GM12878 (cell line): Measurements from ENCODE around the gene ATP10D. TPM values are rescaled to one million over a fixed set of nuclear protein-coding genes. Genes with fewer than 3 reads are reported as not detected.

Source experiments
- ATAC-seq: fragments of 200-7000 bp; cut with Tn5 transposase; 3 replicates; pipeline ENCODE4 v1.9.1; 2020; ENCODE audit warnings: mild to moderate bottlenecking, moderate library complexity
- BruUV-seq: library from RNA; stranded (reverse); fragments of 400-500 nt; replicated peaks from 2 replicates; lab custom pipeline; 2021; lab: Mats Ljungman, UMichigan
- CTCF ChIA-PET: fragments of 300-600 bp; sonication (Branson Sonifier 250); formaldehyde crosslinking; extraction: SDS; loops from one replicate; lab custom pipeline; 2021; ENCODE audit warnings: inconsistent platforms; lab: Yijun Ruan, JAX
- POLR2A ChIA-PET: fragments of 350-600 bp; formaldehyde crosslinking; extraction: SDS; loops from one replicate; lab custom pipeline; 2021; ENCODE audit warnings: inconsistent platforms; lab: Charles Lee
- RAD21 ChIA-PET: fragments of 300-600 bp; sonication (Branson Sonifier 250); formaldehyde crosslinking; loops from one replicate; lab custom pipeline; 2023; ENCODE audit warnings: antibody characterized with exemption; ENCODE audit not compliant: unreplicated experiment; lab: Charles Lee
- SMC1A ChIA-PET: fragments of 300-600 bp; sonication (Branson Sonifier 250); formaldehyde crosslinking; loops from one replicate; lab custom pipeline; 2023; ENCODE audit not compliant: unreplicated experiment, uncharacterized antibody; lab: Charles Lee
- DNase-seq: peaks from one replicate; pipeline ENCODE4 v3.0.0-alpha.2; 2011; ENCODE audit warnings: low read depth, low spot score
- FAIRE-seq: peaks from 3 replicates; lab custom pipeline; 2011; peaks lifted over from hg19 to GRCh38; lab: Jason Lieb, UNC
- H2AFZ ChIP-seq: 2 replicates; pipeline ENCODE4 v1.6.0; 2011; ENCODE audit warnings: low read depth, low read length, control low read depth; ENCODE audit not compliant: control insufficient read depth
- H3K27ac ChIP-seq: 2 replicates; pipeline ENCODE4 v1.5.1; 2011; ENCODE audit warnings: control low read depth; ENCODE audit not compliant: control insufficient read depth, insufficient read depth
- H3K27me3 ChIP-seq, 2 experiments: replicated peaks in 1 of 2; 2 replicates each; pipeline versions ENCODE4 v1.6.0 to v1.6.1; 2011; ENCODE audit warnings: low read length in 1 of 2; ENCODE audit not compliant: control insufficient read depth in 2 of 2, insufficient read depth in 2 of 2
- H3K36me3 ChIP-seq, 2 experiments: 2 replicates each; pipeline ENCODE4 v1.5.1; 2011; ENCODE audit warnings: low read length in 1 of 2; ENCODE audit not compliant: control insufficient read depth in 2 of 2, insufficient read depth in 2 of 2
- H3K4me1 ChIP-seq: 2 replicates; pipeline ENCODE4 v1.6.1; 2011; ENCODE audit warnings: mild to moderate bottlenecking, low read length, moderate library complexity, mixed read lengths; ENCODE audit not compliant: control insufficient read depth, insufficient read depth
- H3K4me2 ChIP-seq: 2 replicates; pipeline ENCODE4 v1.6.0; 2011; ENCODE audit warnings: control low read depth; ENCODE audit not compliant: control insufficient read depth, insufficient read depth
- H3K4me3 ChIP-seq: fragments of 200-600 bp; sonication (generic); 2 replicates; pipeline ENCODE4 v1.5.1; 2016
- H3K79me2 ChIP-seq: 2 replicates; pipeline ENCODE4 v1.6.0; 2011; ENCODE audit warnings: low read length; ENCODE audit not compliant: control insufficient read depth, insufficient read depth
- H3K9ac ChIP-seq: 2 replicates; pipeline ENCODE4 v1.8.0; 2011; ENCODE audit warnings: low read length, control low read depth, mixed read lengths; ENCODE audit not compliant: control insufficient read depth, insufficient read depth
- H3K9me3 ChIP-seq: replicated peaks from 3 replicates; pipeline ENCODE4 v1.5.1; 2011; ENCODE audit warnings: mild to moderate bottlenecking, low read length; ENCODE audit not compliant: control insufficient read depth, insufficient read depth
- H4K20me1 ChIP-seq: 2 replicates; pipeline ENCODE4 v1.6.0; 2011; ENCODE audit not compliant: control insufficient read depth, insufficient read depth
- ASH2L ChIP-seq: fragments of 300-600, 200-600 bp; sonication (generic); IDR thresholded peaks from 2 replicates; pipeline ENCODE4 v1.6.1; 2017; ENCODE audit warnings: low read depth, mild to moderate bottlenecking, borderline replicate concordance
- BCL11A ChIP-seq: IDR thresholded peaks from 2 replicates; pipeline ENCODE4 v1.6.1; 2011; ENCODE audit warnings: low read depth, low read length
- BHLHE40 ChIP-seq, 2 experiments: fragments of 450-650 bp in 1 of 2; IDR thresholded peaks; 2 replicates each; pipeline ENCODE4 v1.6.1; 2011 to 2017; ENCODE audit warnings: low read depth in 2 of 2, borderline replicate concordance in 1 of 2, improper control_type of control experiment in 1 of 2, low read length in 1 of 2, mild to moderate bottlenecking in 1 of 2
- BMI1 ChIP-seq: fragments of 450-650 bp; IDR thresholded peaks from 2 replicates; pipeline ENCODE4 v1.6.1; 2016; ENCODE audit warnings: mild to moderate bottlenecking, moderate library complexity, borderline replicate concordance
- CHD1 ChIP-seq: IDR thresholded peaks from 2 replicates; pipeline ENCODE4 v1.6.1; 2012; ENCODE audit warnings: low read depth, low read length, improper control_type of control experiment
- CREM ChIP-seq: IDR thresholded peaks from 2 replicates; pipeline ENCODE4 v1.6.1; 2014; ENCODE audit warnings: antibody characterized with exemption, low read depth
- ETV6 ChIP-seq, 2 experiments: fragments of 450-650 bp in 1 of 2; IDR thresholded peaks in 1 of 2; conservative IDR thresholded peaks in 1 of 2; 2 replicates each; pipeline ENCODE4 v1.6.1; 2014; ENCODE audit warnings: antibody characterized with exemption in 1 of 2, borderline replicate concordance in 1 of 2, low read depth in 1 of 2, mild to moderate bottlenecking in 1 of 2, moderate library complexity in 1 of 2
- LARP7 ChIP-seq: fragments of 450-650 bp; IDR thresholded peaks from 2 replicates; pipeline ENCODE4 v1.6.1; 2017; ENCODE audit warnings: mild to moderate bottlenecking
- NR2C1 ChIP-seq: fragments of 450-650 bp; IDR thresholded peaks from 2 replicates; pipeline ENCODE4 v1.6.1; 2017; ENCODE audit warnings: antibody characterized with exemption, mild to moderate bottlenecking, moderate library complexity
- RUNX3 ChIP-seq: IDR thresholded peaks from 2 replicates; pipeline ENCODE4 v1.6.1; 2012; ENCODE audit warnings: low read length, inconsistent platforms
- SMAD1 ChIP-seq: fragments of 450-650 bp; IDR thresholded peaks from 2 replicates; pipeline ENCODE4 v1.6.1; 2018; ENCODE audit warnings: mild to moderate bottlenecking, low read depth; ENCODE audit not compliant: partially characterized antibody
- SMAD5 ChIP-seq: IDR thresholded peaks from 2 replicates; pipeline ENCODE4 v1.6.1; 2016; ENCODE audit warnings: antibody characterized with exemption, low read depth
- SREBF1 ChIP-seq: IDR thresholded peaks from 2 replicates; pipeline ENCODE4 v1.6.1; 2012; ENCODE audit warnings: mild to moderate bottlenecking, low read length
- STAT1 ChIP-seq: fragments of 450-650 bp; conservative IDR thresholded peaks from 2 replicates; pipeline ENCODE4 v1.6.1; 2014; ENCODE audit warnings: antibody characterized with exemption, mild to moderate bottlenecking
- SUPT20H ChIP-seq: IDR thresholded peaks from 2 replicates; pipeline ENCODE4 v1.6.1; 2011; ENCODE audit warnings: low read depth, mild to moderate bottlenecking, low read length, moderate library complexity, borderline replicate concordance; ENCODE audit not compliant: control insufficient read depth
- TCF7 ChIP-seq: IDR thresholded peaks from 2 replicates; pipeline ENCODE4 v1.6.1; 2014; ENCODE audit warnings: antibody characterized with exemption, borderline replicate concordance
- WGBS: methylation state at CpG from one replicate; pipeline ENCODE4 v1.1.6; 2016; ENCODE audit warnings: low lambda C conversion rate; ENCODE audit not compliant: insufficient replicate concordance, insufficient coverage; ENCODE audit errors: missing lambda C conversion rate; 5-methylcytosine and 5-hydroxymethylcytosine counted together
- in situ Hi-C: fragments of 300-500 bp; cut with MboI; formaldehyde crosslinking; loops from 9 replicates; pipeline ENCODE4 v1.14.3; 2018; ENCODE audit warnings: mixed read lengths
- intact Hi-C: fragments of 100-400 bp; cut with micrococcal nuclease; formaldehyde crosslinking; loops from one replicate; pipeline ENCODE4 v1.14.2; 2022; ENCODE audit not compliant: unreplicated experiment
- polyA plus RNA-seq, 11 experiments: library from polyadenylated mRNA; depleted of rRNA in 4 of 11; unstranded in 6 of 11; stranded (reverse) in 5 of 11; fragments of >200 nt; fragmentation: Nextera tagmentation in 4 of 11; fragmentation: Illumina TruSeq in 1 of 11; extraction: Ambion mirVana in 4 of 11; extraction: Trizol in 1 of 11; gene quantifications; 1 replicate in 1 of 11; 2 replicates in 10 of 11; pipeline versions ENCODE4 v1.2.1 to v1.2.3, GENCODE V29; 2011 to 2016; ENCODE audit warnings: inconsistent platforms in 2 of 11, missing spikeins in 2 of 11, low read depth in 1 of 11
- total RNA-seq, 4 experiments: library from RNA; depleted of rRNA in 3 of 4; stranded (reverse); fragments of >200 nt in 3 of 4; fragmentation: Illumina TruSeq in 1 of 4; extraction: Trizol in 1 of 4; gene quantifications; 2 replicates each; pipeline versions ENCODE4 v1.2.1 to v1.2.3, GENCODE V29; 2013 to 2021
- TF ChIP-seq, protein P1 (sequence below): fragments of 450-650 bp; IDR thresholded peaks from 2 replicates; pipeline ENCODE4 v1.6.1; 2018; ENCODE audit warnings: borderline replicate concordance, mild to moderate bottlenecking; ENCODE audit not compliant: partially characterized antibody
- TF ChIP-seq, protein P2 (sequence below): fragments of 450-650 bp; conservative IDR thresholded peaks from 2 replicates; pipeline ENCODE4 v1.6.1; 2017; ENCODE audit warnings: mild to moderate bottlenecking, moderate library complexity

Gene ATP10D
- total and polyA plus RNA-seq, 10 of the 15 experiments (the other 5 are each of a cell fraction or from before 2014, with no cell fraction given), result 10.2 to 50.3 (median 19.1) TPM

DNA sequence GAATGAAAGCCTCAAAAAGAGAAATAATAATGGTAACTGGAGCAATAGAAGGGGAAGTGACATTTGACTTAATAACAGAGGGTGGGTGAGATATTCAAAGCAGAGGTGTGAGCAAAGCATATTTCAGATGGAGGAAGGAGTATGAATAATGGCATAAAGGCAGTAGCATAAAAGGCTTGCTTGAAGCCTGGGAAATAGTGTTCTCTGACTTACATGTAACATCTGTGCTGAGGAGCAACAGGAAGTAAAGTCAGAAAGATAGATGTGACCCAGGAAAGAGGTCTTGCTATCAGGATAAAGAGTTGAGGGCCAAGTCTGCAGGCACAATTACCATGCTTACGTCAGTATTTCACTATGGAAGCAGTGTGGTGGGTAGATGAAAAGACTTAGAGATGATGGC lies 28.4 kb downstream of the ATP10D start:
- WGBS, result 100% methylated on average over 1 of the region's 1 CpG
- ATAC-seq, result no peak
- Histone ChIP-seq H3K4me2 (no peak overlapping the region), H2AFZ (no peak overlapping the region), H3K27ac (no peak overlapping the region), H3K27me3 (no peaks in the 10 kb centered on the region), H3K36me3 (peaks cover 5 to 6% of the 10 kb centered on the region in 2 experiments; a peak in 3 of 4 replicates), H4K20me1 (no peaks in the 10 kb centered on the region), H3K79me2 (no peaks in the 10 kb centered on the region), H3K9ac (no peak overlapping the region), H3K4me3 (no peak overlapping the region), H3K9me3 (no peaks in the 10 kb centered on the region), H3K4me1 (peaks cover 12% of the 10 kb centered on the region)
- FAIRE-seq, result no peak
- no peak for DNase-seq
- ChIA-PET POLR2A (no interaction called here), RAD21 (no interaction called here), SMC1A (interaction anchor here (10.9 kb wide), 1 partner anchor 16 kb away, joined by 239 read pairs; no protein-coding TSS in a partner anchor), CTCF (no interaction called here)
- intact Hi-C loops, result loop anchor here (10.0 kb wide), 1 partner anchor 531 kb away; no protein-coding TSS in a partner anchor
- BruUV-seq, result no TSS peak
- no peak for TF ChIP-seq CHD1
- no peak for TF ChIP-seq LARP7
- no peak for TF ChIP-seq TCF7
- no peak for TF ChIP-seq RUNX3
- no peak for TF ChIP-seq ASH2L
- TF ChIP-seq, protein P1, sequence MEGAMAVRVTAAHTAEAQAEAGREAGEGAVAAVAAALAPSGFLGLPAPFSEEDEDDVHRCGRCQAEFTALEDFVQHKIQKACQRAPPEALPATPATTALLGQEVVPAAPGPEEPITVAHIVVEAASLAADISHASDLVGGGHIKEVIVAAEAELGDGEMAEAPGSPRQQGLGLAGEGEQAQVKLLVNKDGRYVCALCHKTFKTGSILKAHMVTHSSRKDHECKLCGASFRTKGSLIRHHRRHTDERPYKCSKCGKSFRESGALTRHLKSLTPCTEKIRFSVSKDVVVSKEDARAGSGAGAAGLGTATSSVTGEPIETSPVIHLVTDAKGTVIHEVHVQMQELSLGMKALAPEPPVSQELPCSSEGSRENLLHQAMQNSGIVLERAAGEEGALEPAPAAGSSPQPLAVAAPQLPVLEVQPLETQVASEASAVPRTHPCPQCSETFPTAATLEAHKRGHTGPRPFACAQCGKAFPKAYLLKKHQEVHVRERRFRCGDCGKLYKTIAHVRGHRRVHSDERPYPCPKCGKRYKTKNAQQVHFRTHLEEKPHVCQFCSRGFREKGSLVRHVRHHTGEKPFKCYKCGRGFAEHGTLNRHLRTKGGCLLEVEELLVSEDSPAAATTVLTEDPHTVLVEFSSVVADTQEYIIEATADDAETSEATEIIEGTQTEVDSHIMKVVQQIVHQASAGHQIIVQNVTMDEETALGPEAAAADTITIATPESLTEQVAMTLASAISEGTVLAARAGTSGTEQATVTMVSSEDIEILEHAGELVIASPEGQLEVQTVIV, result no peak
- TF ChIP-seq SMAD1, result no peak
- no peak for TF ChIP-seq SMAD5
- TF ChIP-seq, protein P2, sequence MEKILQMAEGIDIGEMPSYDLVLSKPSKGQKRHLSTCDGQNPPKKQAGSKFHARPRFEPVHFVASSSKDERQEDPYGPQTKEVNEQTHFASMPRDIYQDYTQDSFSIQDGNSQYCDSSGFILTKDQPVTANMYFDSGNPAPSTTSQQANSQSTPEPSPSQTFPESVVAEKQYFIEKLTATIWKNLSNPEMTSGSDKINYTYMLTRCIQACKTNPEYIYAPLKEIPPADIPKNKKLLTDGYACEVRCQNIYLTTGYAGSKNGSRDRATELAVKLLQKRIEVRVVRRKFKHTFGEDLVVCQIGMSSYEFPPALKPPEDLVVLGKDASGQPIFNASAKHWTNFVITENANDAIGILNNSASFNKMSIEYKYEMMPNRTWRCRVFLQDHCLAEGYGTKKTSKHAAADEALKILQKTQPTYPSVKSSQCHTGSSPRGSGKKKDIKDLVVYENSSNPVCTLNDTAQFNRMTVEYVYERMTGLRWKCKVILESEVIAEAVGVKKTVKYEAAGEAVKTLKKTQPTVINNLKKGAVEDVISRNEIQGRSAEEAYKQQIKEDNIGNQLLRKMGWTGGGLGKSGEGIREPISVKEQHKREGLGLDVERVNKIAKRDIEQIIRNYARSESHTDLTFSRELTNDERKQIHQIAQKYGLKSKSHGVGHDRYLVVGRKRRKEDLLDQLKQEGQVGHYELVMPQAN, result no peak
- TF ChIP-seq CREM, result no peak
- no peak for TF ChIP-seq STAT1
- no peak for TF ChIP-seq BCL11A
- no peak for TF ChIP-seq BMI1
- no peak for TF ChIP-seq ETV6 (conservative IDR thresholded peaks at IDR 0.05 in 1 of 2, IDR thresholded peaks at IDR 0.05 in 1 of 2; ENCODE audit: borderline replicate concordance in 1 of 2, low read depth in 1 of 2)
- no peak for TF ChIP-seq SREBF1
- no peak for TF ChIP-seq SUPT20H
- no peak for TF ChIP-seq NR2C1
- TF ChIP-seq BHLHE40 (IDR thresholded peaks at IDR 0.05; ENCODE audit: borderline replicate concordance in 1 of 2, low read depth in 2 of 2, low read length in 1 of 2), result no peak
- in situ Hi-C loops, result no loop called here
